HCT116 (cell line): ENCODE results near the gene ALMS1. TPM values are rescaled to one million over a fixed set of nuclear protein-coding genes. Genes with fewer than 3 reads are reported as not detected.

Experiments
- ATAC-seq: fragments of 200-7000 bp; cut with Tn5 transposase; 2 replicates; pipeline ENCODE4 v1.9.1; 2020; ENCODE audit warnings: mild to moderate bottlenecking, moderate library complexity
- BruUV-seq: library from RNA; stranded (reverse); fragments of 400-500 nt; replicated peaks from 2 replicates; lab custom pipeline; 2021; lab: Mats Ljungman, UMichigan
- CTCF ChIA-PET: fragments of 300-600 bp; sonication (Branson Sonifier 250); formaldehyde crosslinking; loops from one replicate; lab custom pipeline; 2021; ENCODE audit warnings: antibody characterized with exemption; lab: Charles Lee
- POLR2A ChIA-PET: fragments of 300-600, 350-600 bp; sonication (Branson Sonifier 250); formaldehyde crosslinking; loops from one replicate; lab custom pipeline; 2021; ENCODE audit warnings: antibody characterized with exemption; lab: Charles Lee
- RAD21 ChIA-PET, 2 experiments: fragments of 300-600 bp; sonication (Branson Sonifier 250); formaldehyde crosslinking; loops; one replicate each; lab custom pipeline; 2023; ENCODE audit warnings: low total read pairs in 2 of 2; ENCODE audit not compliant: uncharacterized antibody in 2 of 2, unreplicated experiment in 2 of 2, low non-redundant PET in 1 of 2; lab: Charles Lee
- DNase-seq: peaks from one replicate; pipeline ENCODE4 v3.0.0-alpha.2; 2010; ENCODE audit warnings: low read depth, low spot score
- H2AFZ ChIP-seq: fragments of 200-600 bp; shearing (Covaris generic), sonication (generic); 2 replicates; pipeline ENCODE4 v1.6.1; 2017; ENCODE audit warnings: low read depth, mixed run types, mixed read lengths, antibody characterized with exemption, low read length; ENCODE audit not compliant: poor library complexity, severe bottlenecking
- H3K27ac ChIP-seq: 2 replicates; pipeline ENCODE4 v1.5.1; 2012; ENCODE audit warnings: low read depth, low read length
- H3K27me3 ChIP-seq: fragments of 200-600 bp; sonication (generic); 2 replicates; pipeline ENCODE4 v1.6.1; 2016; ENCODE audit warnings: mixed run types, low read length, mixed read lengths; ENCODE audit not compliant: insufficient read depth
- H3K36me3 ChIP-seq, 2 experiments: fragments of 200-500 bp in 1 of 2; fragments of 200-600 bp in 1 of 2; sonication (Bioruptor generic) in 1 of 2; sonication (generic) in 1 of 2; 2 replicates each; pipeline versions ENCODE4 v1.5.1 to v1.6.1; 2014 to 2016; ENCODE audit warnings: low read length in 2 of 2, inconsistent platforms in 1 of 2, mixed read lengths in 1 of 2, mixed run types in 1 of 2; ENCODE audit not compliant: insufficient read depth in 2 of 2, control insufficient read depth in 1 of 2
- H3K4me1 ChIP-seq, 2 experiments: fragments of 200-600 bp in 1 of 2; sonication (generic) in 1 of 2; 2 replicates each; pipeline versions ENCODE4 v1.5.1 to v1.6.1; 2012 to 2017; ENCODE audit warnings: low read length in 2 of 2, inconsistent platforms in 1 of 2, mild to moderate bottlenecking in 1 of 2, mixed read lengths in 1 of 2, mixed run types in 1 of 2, moderate library complexity in 1 of 2; ENCODE audit not compliant: insufficient read depth in 2 of 2, control insufficient read depth in 1 of 2
- H3K4me2 ChIP-seq: fragments of 200-600 bp; sonication (generic); 2 replicates; pipeline ENCODE4 v1.6.1; 2017; ENCODE audit warnings: mixed run types, low read length, mixed read lengths
- H3K4me3 ChIP-seq, 2 experiments: fragments of 200-600 bp in 1 of 2; sonication (generic) in 1 of 2; replicated peaks in 1 of 2; 2 replicates each; pipeline ENCODE4 v1.5.1; 2011 to 2016; ENCODE audit warnings: low read length in 2 of 2, control low read depth in 1 of 2, low read depth in 1 of 2, mild to moderate bottlenecking in 1 of 2, mixed read lengths in 1 of 2, mixed run types in 1 of 2
- H3K79me2 ChIP-seq: fragments of 200-600 bp; sonication (generic); 2 replicates; pipeline ENCODE4 v1.6.1; 2017; ENCODE audit warnings: mild to moderate bottlenecking, mixed run types, low read length, moderate library complexity, mixed read lengths; ENCODE audit not compliant: insufficient read depth
- H3K9ac ChIP-seq: fragments of 200-600 bp; sonication (generic); 2 replicates; pipeline ENCODE4 v1.6.1; 2016; ENCODE audit warnings: low read length, mixed read lengths
- H3K9me2 ChIP-seq: fragments of 200-600 bp; sonication (generic), shearing (Covaris generic); 2 replicates; pipeline ENCODE4 v1.6.1; 2017; ENCODE audit warnings: mixed run types, mild to moderate bottlenecking, moderate library complexity; ENCODE audit not compliant: insufficient read depth
- H3K9me3 ChIP-seq, 2 experiments: fragments of 200-500 bp in 1 of 2; fragments of 200-600 bp in 1 of 2; sonication (Bioruptor generic) in 1 of 2; sonication (generic) in 1 of 2; 2 replicates each; pipeline ENCODE4 v1.6.1; 2014 to 2017; ENCODE audit warnings: low read length in 2 of 2, mixed read lengths in 2 of 2, inconsistent platforms in 1 of 2, low read depth in 1 of 2, mild to moderate bottlenecking in 1 of 2, mixed run types in 1 of 2, moderate library complexity in 1 of 2; ENCODE audit not compliant: control insufficient read depth in 1 of 2, insufficient read depth in 1 of 2
- H4K20me1 ChIP-seq: fragments of 200-600 bp; sonication (generic), shearing (Covaris generic); 2 replicates; pipeline ENCODE4 v1.6.1; 2017; ENCODE audit warnings: mixed run types, mild to moderate bottlenecking, moderate library complexity; ENCODE audit not compliant: insufficient read depth
- CBX3 ChIP-seq: IDR thresholded peaks from 2 replicates; pipeline ENCODE4 v1.6.1; 2012; ENCODE audit warnings: low read depth
- CEBPB ChIP-seq: IDR thresholded peaks from 2 replicates; pipeline ENCODE4 v1.6.1; 2012; ENCODE audit warnings: low read depth
- EGR1 ChIP-seq: IDR thresholded peaks from 2 replicates; pipeline ENCODE4 v1.6.1; 2012; ENCODE audit warnings: low read depth
- ELF1 ChIP-seq: IDR thresholded peaks from 2 replicates; pipeline ENCODE4 v1.6.1; 2012; ENCODE audit warnings: low read depth, borderline replicate concordance
- EZH2phosphoT487 ChIP-seq: fragments of 200-600 bp; IDR thresholded peaks from 2 replicates; pipeline ENCODE4 v1.6.1; 2018; ENCODE audit warnings: antibody characterized with exemption, borderline replicate concordance
- JUND ChIP-seq: IDR thresholded peaks from 2 replicates; pipeline ENCODE4 v1.6.1; 2012
- POLR2A ChIP-seq: IDR thresholded peaks from 2 replicates; pipeline ENCODE4 v1.7.0; 2011; ENCODE audit warnings: borderline replicate concordance; ENCODE audit not compliant: insufficient read depth, insufficient read length; ENCODE audit errors: extremely low read depth
- POLR2AphosphoS5 ChIP-seq: IDR thresholded peaks from 2 replicates; pipeline ENCODE4 v1.6.1; 2011; ENCODE audit warnings: mild to moderate bottlenecking, low read depth, low read length, moderate library complexity
- RAD21 ChIP-seq: IDR thresholded peaks from 2 replicates; pipeline ENCODE4 v1.6.1; 2012; ENCODE audit warnings: low read depth, mild to moderate bottlenecking
- SIN3A ChIP-seq: IDR thresholded peaks from 2 replicates; pipeline ENCODE4 v1.6.1; 2012; ENCODE audit warnings: low read depth
- SP1 ChIP-seq: IDR thresholded peaks from 2 replicates; pipeline ENCODE4 v1.6.1; 2012; ENCODE audit warnings: low read depth
- TCF7L2 ChIP-seq: IDR thresholded peaks from 2 replicates; pipeline ENCODE4 v1.7.0; 2011; ENCODE audit warnings: borderline replicate concordance, inconsistent platforms; ENCODE audit not compliant: insufficient read depth, insufficient read length; ENCODE audit errors: extremely low read depth
- YY1 ChIP-seq: IDR thresholded peaks from 2 replicates; pipeline ENCODE4 v1.6.1; 2011; ENCODE audit warnings: low read length, low read depth, moderate library complexity, mild to moderate bottlenecking; ENCODE audit not compliant: insufficient replicate concordance; ENCODE audit errors: extremely low read depth
- ZNF274 ChIP-seq: fragments of 200-500 bp; sonication (Bioruptor generic); IDR thresholded peaks from 2 replicates; pipeline ENCODE4 v1.6.1; 2014; ENCODE audit warnings: mild to moderate bottlenecking, low read depth, low read length, inconsistent platforms
- intact Hi-C: fragments of 100-400 bp; cut with micrococcal nuclease; formaldehyde crosslinking; loops from 2 replicates; pipeline ENCODE4 v1.10.0; 2022
- total RNA-seq: library from RNA; stranded (reverse); gene quantifications from one replicate; pipeline ENCODE4 v1.2.1, GENCODE V29; 2021; ENCODE audit not compliant: unreplicated experiment
- TF ChIP-seq, protein P1 (sequence below): IDR thresholded peaks from 2 replicates; pipeline ENCODE4 v1.6.1; 2011; ENCODE audit warnings: mild to moderate bottlenecking, low read length, moderate library complexity; ENCODE audit not compliant: insufficient replicate concordance; ENCODE audit errors: extremely low read depth
- TF ChIP-seq, protein P2 (sequence below), 3 experiments: fragments of 200-600 bp in 1 of 3; sonication (generic) in 1 of 3; IDR thresholded peaks in 2 of 3; conservative IDR thresholded peaks in 1 of 3; 2 replicates each; pipeline ENCODE4 v1.5.1; 2012 to 2017; ENCODE audit warnings: low read depth in 2 of 3, low read length in 2 of 3, antibody characterized with exemption in 1 of 3, borderline replicate concordance in 1 of 3, control low read depth in 1 of 3, mild to moderate bottlenecking in 1 of 3, mixed read lengths in 1 of 3, mixed run types in 1 of 3, moderate library complexity in 1 of 3; ENCODE audit not compliant: insufficient read depth in 1 of 3
- TF ChIP-seq, protein P3 (sequence below): IDR thresholded peaks from 2 replicates; pipeline ENCODE4 v1.6.1; 2012
- TF ChIP-seq, protein P4 (sequence below): IDR thresholded peaks from 2 replicates; pipeline ENCODE4 v1.6.1; 2012; ENCODE audit warnings: low read depth

ALMS1 gene
- total RNA-seq, 1 experiment from 2014 or later = 20.5 TPM

DNA sequence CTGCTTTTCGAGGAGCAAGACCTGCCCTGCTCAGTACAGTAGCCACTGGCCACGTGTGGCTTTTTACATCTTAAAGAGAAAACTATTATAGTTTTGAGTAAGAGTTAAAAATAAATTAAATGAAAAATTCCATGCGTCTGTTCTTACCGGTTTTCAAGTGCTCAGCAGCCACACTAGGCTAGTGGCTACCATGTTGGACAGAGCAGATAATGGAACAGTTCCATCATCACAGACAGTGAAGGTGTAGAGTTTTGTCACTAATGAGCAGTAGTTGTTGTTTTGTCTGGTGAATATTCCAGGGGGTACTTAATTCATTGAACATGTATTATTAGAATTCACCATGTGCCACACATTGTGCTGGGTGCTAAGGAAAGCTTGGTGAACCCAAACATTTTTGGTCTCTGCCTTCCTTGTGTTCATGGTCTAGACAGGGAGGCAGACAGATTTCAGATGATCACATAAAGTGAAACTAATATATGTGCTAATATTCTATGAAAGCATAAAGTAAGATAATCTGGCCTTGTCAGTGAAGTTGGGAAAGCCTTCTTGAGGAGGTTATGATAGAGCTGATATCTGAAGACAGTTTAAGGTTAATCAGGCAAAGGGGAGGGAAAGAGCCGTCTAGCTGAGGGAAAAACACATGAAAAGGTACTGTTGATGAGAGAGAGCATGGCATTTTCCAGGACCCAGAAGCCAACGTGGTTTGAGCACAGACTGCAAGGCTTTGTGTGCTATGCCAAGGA lies 1.4 kb downstream of the ALMS1 start:
- peak overlapping the region; percentile 87 for H3K4me2 ChIP-seq
- H3K9me3 ChIP-seq = no peaks in the 10 kb centered on the region
- no peak for TF ChIP-seq POLR2A
- no peak for TF ChIP-seq RAD21
- no peak for TF ChIP-seq JUND
- TF ChIP-seq ELF1 = no peak
- no peak for TF ChIP-seq TCF7L2
- TF ChIP-seq CBX3 = no peak
- no peak for TF ChIP-seq ZNF274
- TF ChIP-seq, protein P1, sequence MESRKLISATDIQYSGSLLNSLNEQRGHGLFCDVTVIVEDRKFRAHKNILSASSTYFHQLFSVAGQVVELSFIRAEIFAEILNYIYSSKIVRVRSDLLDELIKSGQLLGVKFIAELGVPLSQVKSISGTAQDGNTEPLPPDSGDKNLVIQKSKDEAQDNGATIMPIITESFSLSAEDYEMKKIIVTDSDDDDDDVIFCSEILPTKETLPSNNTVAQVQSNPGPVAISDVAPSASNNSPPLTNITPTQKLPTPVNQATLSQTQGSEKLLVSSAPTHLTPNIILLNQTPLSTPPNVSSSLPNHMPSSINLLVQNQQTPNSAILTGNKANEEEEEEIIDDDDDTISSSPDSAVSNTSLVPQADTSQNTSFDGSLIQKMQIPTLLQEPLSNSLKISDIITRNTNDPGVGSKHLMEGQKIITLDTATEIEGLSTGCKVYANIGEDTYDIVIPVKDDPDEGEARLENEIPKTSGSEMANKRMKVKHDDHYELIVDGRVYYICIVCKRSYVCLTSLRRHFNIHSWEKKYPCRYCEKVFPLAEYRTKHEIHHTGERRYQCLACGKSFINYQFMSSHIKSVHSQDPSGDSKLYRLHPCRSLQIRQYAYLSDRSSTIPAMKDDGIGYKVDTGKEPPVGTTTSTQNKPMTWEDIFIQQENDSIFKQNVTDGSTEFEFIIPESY = no peak
- TF ChIP-seq EZH2phosphoT487 = no peak
- TF ChIP-seq, protein P2, sequence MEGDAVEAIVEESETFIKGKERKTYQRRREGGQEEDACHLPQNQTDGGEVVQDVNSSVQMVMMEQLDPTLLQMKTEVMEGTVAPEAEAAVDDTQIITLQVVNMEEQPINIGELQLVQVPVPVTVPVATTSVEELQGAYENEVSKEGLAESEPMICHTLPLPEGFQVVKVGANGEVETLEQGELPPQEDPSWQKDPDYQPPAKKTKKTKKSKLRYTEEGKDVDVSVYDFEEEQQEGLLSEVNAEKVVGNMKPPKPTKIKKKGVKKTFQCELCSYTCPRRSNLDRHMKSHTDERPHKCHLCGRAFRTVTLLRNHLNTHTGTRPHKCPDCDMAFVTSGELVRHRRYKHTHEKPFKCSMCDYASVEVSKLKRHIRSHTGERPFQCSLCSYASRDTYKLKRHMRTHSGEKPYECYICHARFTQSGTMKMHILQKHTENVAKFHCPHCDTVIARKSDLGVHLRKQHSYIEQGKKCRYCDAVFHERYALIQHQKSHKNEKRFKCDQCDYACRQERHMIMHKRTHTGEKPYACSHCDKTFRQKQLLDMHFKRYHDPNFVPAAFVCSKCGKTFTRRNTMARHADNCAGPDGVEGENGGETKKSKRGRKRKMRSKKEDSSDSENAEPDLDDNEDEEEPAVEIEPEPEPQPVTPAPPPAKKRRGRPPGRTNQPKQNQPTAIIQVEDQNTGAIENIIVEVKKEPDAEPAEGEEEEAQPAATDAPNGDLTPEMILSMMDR (IDR thresholded peaks at IDR 0.05 in 2 of 3, conservative IDR thresholded peaks at IDR 0.05 in 1 of 3; ENCODE audit: borderline replicate concordance in 1 of 3, insufficient read depth in 1 of 3, low read depth in 2 of 3, low read length in 2 of 3) = no peak
- TF ChIP-seq, protein P3, sequence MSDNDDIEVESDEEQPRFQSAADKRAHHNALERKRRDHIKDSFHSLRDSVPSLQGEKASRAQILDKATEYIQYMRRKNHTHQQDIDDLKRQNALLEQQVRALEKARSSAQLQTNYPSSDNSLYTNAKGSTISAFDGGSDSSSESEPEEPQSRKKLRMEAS = no peak
- TF ChIP-seq SIN3A = no peak
- TF ChIP-seq CEBPB = no peak
- no peak for TF ChIP-seq YY1
- no peak for TF ChIP-seq EGR1
- no peak for TF ChIP-seq SP1
- TF ChIP-seq POLR2AphosphoS5 = no peak
- TF ChIP-seq, protein P4, sequence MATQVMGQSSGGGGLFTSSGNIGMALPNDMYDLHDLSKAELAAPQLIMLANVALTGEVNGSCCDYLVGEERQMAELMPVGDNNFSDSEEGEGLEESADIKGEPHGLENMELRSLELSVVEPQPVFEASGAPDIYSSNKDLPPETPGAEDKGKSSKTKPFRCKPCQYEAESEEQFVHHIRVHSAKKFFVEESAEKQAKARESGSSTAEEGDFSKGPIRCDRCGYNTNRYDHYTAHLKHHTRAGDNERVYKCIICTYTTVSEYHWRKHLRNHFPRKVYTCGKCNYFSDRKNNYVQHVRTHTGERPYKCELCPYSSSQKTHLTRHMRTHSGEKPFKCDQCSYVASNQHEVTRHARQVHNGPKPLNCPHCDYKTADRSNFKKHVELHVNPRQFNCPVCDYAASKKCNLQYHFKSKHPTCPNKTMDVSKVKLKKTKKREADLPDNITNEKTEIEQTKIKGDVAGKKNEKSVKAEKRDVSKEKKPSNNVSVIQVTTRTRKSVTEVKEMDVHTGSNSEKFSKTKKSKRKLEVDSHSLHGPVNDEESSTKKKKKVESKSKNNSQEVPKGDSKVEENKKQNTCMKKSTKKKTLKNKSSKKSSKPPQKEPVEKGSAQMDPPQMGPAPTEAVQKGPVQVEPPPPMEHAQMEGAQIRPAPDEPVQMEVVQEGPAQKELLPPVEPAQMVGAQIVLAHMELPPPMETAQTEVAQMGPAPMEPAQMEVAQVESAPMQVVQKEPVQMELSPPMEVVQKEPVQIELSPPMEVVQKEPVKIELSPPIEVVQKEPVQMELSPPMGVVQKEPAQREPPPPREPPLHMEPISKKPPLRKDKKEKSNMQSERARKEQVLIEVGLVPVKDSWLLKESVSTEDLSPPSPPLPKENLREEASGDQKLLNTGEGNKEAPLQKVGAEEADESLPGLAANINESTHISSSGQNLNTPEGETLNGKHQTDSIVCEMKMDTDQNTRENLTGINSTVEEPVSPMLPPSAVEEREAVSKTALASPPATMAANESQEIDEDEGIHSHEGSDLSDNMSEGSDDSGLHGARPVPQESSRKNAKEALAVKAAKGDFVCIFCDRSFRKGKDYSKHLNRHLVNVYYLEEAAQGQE = no peak
- H4K20me1 ChIP-seq = no peaks in the 10 kb centered on the region
- peak overlapping the region; percentile 91 for H3K9ac ChIP-seq
- peaks cover 32% of the 10 kb centered on the region for H3K79me2 ChIP-seq
- ChIA-PET CTCF (no interaction called here), RAD21 (no interaction called here), POLR2A (no interaction called here)
- peak overlapping the region; percentile 81 to 95 for H3K4me3 ChIP-seq
- H3K36me3 ChIP-seq = no peaks in the 10 kb centered on the region
- peaks cover 0 to 16% of the 10 kb centered on the region in 2 experiments; a peak in 3 of 4 replicates for H3K4me1 ChIP-seq
- no peak overlapping the region for H2AFZ ChIP-seq
- BruUV-seq = no TSS peak
- H3K27me3 ChIP-seq = peaks cover 8% of the 10 kb centered on the region; the same call in 1 of the 2 replicates
- peak overlapping the region; percentile 78; the same call in 1 of the 2 replicates for H3K27ac ChIP-seq
- H3K9me2 ChIP-seq = no peaks in the 10 kb centered on the region
- DNase-seq (no peak), ATAC-seq (no peak)
- intact Hi-C loops = no loop called here
